Transverse colon (tissue), 4 donors: ENCODE measurements around the gene FLAD1. TPM values are rescaled to one million over a fixed set of nuclear protein-coding genes. Genes with fewer than 3 reads are reported as not detected.

Experiments
- DNase-seq: peaks from one replicate; pipeline ENCODE4 v3.0.0-alpha.2; 2019
- H3K27ac ChIP-seq, 4 donors: fragments of 200-600 bp; sonication (generic); 2 replicates each; pipeline ENCODE4 v1.5.1; 2016 to 2018; ENCODE audit warnings: inconsistent platforms in 4 of 4
- H3K27me3 ChIP-seq: fragments of 200-600 bp; sonication (generic); 2 replicates; pipeline ENCODE4 v1.5.1; 2017; ENCODE audit warnings: inconsistent platforms
- H3K36me3 ChIP-seq, 4 donors: fragments of 200-600 bp; sonication (generic); 2 replicates each; pipeline ENCODE4 v1.5.1; 2017 to 2019; ENCODE audit warnings: inconsistent platforms in 4 of 4
- H3K4me1 ChIP-seq, 4 donors: fragments of 200-600 bp; sonication (generic); 2 replicates each; pipeline ENCODE4 v1.5.1; 2017 to 2020; ENCODE audit warnings: inconsistent platforms in 4 of 4
- H3K4me3 ChIP-seq, 4 donors: fragments of 200-600 bp; sonication (generic); 1 replicate in 1 of 4; 2 replicates in 3 of 4; pipeline versions ENCODE4 v1.5.1 to v1.6.1; 2017 to 2019; ENCODE audit warnings: inconsistent platforms in 4 of 4
- H3K9me3 ChIP-seq, 2 donors: fragments of 200-600 bp; sonication (generic); 2 replicates each; pipeline ENCODE4 v1.5.1; 2017 to 2019; ENCODE audit warnings: inconsistent platforms in 2 of 2
- EP300 ChIP-seq: sonication (generic); formaldehyde crosslinking; IDR thresholded peaks from one replicate; pipeline ENCODE4 v1.6.1; 2017; ENCODE audit warnings: antibody characterized with exemption, low read depth
- POLR2A ChIP-seq: fragments of 450-650 bp; IDR thresholded peaks from one replicate; pipeline ENCODE4 v1.6.1; 2016; ENCODE audit warnings: antibody characterized with exemption, mild to moderate bottlenecking, moderate library complexity
- POLR2AphosphoS5 ChIP-seq, 3 donors: sonication (generic); formaldehyde crosslinking; IDR thresholded peaks; one replicate each; pipeline ENCODE4 v1.6.1; 2016; ENCODE audit warnings: antibody characterized with exemption in 3 of 3
- WGBS, 2 donors: methylation state at CpG; one replicate each; pipeline ENCODE4 v1.1.5; 2018; ENCODE audit warnings: low coverage in 1 of 2; 5-methylcytosine and 5-hydroxymethylcytosine counted together
- in situ Hi-C, 4 donors: fragments of 200-750 bp; cut with MboI; loops; one replicate each; pipeline versions ENCODE4 v1.15.0 to v1.15.1; 2017; ENCODE audit warnings: low sequenced_read_pairs in 3 of 4, low pct_ligation_motif_present in 1 of 4, low pct_unique_long_range_greater_than_20kb in 1 of 4
- intact Hi-C: fragments of 100-400 bp; cut with DNase I; formaldehyde crosslinking; loops from one replicate; pipeline ENCODE4 v1.15.1; 2023; ENCODE audit warnings: low total_unique reads
- total RNA-seq, 4 donors: library from RNA; depleted of rRNA; stranded (reverse); fragments of >200 nt; gene quantifications; one replicate each; pipeline ENCODE4 v1.1.0, GENCODE V29; 2016
- TF ChIP-seq, protein P1 (sequence below), 5 experiments: fragments of 200-600 bp in 3 of 5; fragments of 450-650 bp in 2 of 5; sonication (generic) in 3 of 5; IDR thresholded peaks; 1 replicate in 2 of 5; 2 replicates in 3 of 5; pipeline ENCODE4 v1.5.1; 2016 to 2017; ENCODE audit warnings: antibody characterized with exemption in 5 of 5, inconsistent platforms in 3 of 5, mild to moderate bottlenecking in 2 of 5, moderate library complexity in 1 of 5

The FLAD1 gene
- total RNA-seq, 4 donors from 2014 or later = 32.7 to 42.4 (median 36.0) TPM

DNA sequence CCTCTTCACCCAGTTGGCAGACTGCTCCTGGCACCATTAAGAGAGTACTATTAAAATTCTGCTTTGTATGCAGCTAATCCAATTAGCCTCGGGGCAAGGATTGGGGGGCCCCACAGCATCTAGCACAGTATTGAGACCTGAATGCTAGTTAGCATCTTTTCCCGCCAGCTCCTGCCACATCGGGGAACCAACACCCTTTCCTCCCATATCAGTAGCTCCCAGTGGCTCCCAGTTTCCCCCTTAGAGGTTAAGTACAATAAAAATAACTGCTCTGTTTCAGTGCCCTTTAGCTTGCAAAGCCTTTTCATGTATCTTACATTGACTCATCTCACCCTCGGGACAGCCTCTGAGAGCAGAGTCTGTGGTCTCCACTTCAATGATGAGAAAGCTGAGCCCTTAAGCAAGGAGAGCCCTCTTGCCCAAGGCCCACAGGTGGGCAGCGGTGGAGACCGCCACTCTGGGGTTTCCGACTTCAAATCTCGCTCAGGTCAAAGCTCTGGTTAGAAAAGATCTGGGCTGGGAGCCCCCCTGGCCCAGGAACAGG is 42.4 kb upstream of the FLAD1 start:
- intact Hi-C loops = no loop called here
- no peak for DNase-seq
- Histone ChIP-seq H3K4me3 (no peak overlapping the region), H3K27me3 (no peaks in the 10 kb centered on the region), H3K4me1 (peaks cover 19 to 55% (median 38%) of the 10 kb centered on the region in 4 donors), H3K9me3 (no peaks in the 10 kb centered on the region), H3K36me3 (no peaks in the 10 kb centered on the region), H3K27ac (no peak overlapping the region)
- TF ChIP-seq POLR2A (no peak), POLR2AphosphoS5 (IDR thresholded peaks at IDR 0.05) (no peak), EP300 (no peak)
- TF ChIP-seq, protein P1, sequence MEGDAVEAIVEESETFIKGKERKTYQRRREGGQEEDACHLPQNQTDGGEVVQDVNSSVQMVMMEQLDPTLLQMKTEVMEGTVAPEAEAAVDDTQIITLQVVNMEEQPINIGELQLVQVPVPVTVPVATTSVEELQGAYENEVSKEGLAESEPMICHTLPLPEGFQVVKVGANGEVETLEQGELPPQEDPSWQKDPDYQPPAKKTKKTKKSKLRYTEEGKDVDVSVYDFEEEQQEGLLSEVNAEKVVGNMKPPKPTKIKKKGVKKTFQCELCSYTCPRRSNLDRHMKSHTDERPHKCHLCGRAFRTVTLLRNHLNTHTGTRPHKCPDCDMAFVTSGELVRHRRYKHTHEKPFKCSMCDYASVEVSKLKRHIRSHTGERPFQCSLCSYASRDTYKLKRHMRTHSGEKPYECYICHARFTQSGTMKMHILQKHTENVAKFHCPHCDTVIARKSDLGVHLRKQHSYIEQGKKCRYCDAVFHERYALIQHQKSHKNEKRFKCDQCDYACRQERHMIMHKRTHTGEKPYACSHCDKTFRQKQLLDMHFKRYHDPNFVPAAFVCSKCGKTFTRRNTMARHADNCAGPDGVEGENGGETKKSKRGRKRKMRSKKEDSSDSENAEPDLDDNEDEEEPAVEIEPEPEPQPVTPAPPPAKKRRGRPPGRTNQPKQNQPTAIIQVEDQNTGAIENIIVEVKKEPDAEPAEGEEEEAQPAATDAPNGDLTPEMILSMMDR (IDR thresholded peaks at IDR 0.05) = no peak
- in situ Hi-C loops = no loop called here
- WGBS, 2 donors = 68 to 76% methylated on average over 7 to 8 of the region's 8 CpGs

DNA sequence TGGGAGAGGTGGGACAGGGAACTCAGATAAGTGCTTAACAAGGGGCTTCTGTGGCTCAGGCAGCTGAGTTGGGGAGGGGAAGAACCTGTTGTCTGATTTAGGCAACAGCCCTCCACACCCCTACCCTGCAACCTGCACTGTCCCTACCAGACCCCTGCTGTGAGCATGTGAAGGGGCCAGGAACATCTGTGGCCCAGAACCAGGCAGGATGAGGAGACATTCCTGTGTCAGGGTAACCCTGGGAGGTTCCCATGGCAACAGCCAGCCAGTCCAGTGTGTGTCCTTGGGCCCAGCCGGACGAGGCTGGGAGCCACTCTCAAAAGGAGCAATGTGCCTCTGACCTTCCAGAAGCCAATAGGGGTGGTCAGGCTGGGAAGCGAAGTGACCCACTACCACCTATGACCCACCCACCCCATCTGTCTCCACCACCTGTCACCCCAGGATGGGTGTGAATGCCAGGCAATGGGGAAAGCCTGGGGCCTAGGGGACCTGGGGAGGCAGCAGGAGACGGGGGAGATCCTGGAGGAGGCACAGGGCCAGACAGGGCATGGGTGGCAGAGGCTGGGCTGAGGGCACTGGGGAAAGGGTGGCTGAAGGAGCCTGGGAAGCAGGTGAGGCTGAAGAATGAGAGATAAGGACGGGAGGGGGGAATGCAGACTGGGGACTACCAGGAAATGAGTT is 41.7 kb upstream of the FLAD1 start:
- in situ Hi-C loops = no loop called here
- Histone ChIP-seq H3K36me3 (no peaks in the 10 kb centered on the region), H3K27me3 (no peaks in the 10 kb centered on the region), H3K27ac (peak overlapping the region in 3 of 4 donors; percentile 52 to 64 (median 62)), H3K4me1 (peaks cover 19 to 50% (median 33%) of the 10 kb centered on the region in 4 donors), H3K4me3 (no peak overlapping the region), H3K9me3 (no peaks in the 10 kb centered on the region)
- TF ChIP-seq EP300 (no peak), POLR2A (no peak), POLR2AphosphoS5 (IDR thresholded peaks at IDR 0.05) (no peak)
- TF ChIP-seq, protein P1 (IDR thresholded peaks at IDR 0.05) = no peak
- 50 to 64% methylated on average over 1 to 5 of the region's 5 CpGs for WGBS, 2 donors
- intact Hi-C loops = no loop called here
- no peak for DNase-seq

DNA sequence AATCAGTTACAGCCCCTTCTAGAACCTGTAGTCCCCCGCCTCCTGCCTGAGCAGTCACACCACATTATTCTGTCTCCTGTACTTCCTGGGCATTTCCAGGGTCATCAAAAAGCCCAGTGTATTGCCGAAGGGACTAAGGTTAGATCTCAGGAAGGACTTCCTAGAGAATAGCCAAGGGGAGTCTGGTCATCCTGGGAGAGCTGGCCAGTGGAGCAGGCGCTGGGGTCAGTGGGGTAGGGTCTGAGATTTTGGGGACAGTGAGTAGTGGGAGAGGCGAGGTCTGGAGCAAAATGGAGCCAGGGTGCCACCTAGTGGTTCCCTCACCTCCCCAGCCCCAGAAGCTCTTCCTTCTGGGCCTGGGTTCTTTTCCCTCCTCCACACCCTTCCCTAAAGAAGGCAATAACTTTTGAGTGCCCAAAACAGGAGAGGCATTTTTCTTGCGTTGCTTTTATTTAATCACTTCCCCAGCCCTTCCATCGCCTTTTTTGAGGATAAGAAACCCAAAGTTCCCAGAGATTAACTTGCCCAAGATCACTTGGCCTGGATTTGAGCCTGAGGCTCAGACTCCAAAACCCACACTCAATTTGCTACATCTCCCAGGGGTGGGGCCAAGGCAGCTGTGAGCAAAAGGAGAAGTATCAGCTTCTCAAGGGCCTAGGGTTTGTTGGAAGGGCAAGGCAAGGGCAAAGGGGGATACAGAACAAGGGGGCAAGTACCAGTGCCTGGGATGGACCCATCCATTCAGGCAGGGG is 39.3 kb upstream of the FLAD1 start:
- Histone ChIP-seq H3K4me3 (no peak overlapping the region), H3K9me3 (no peaks in the 10 kb centered on the region), H3K27ac (peak overlapping the region; percentile 23 to 78 (median 54)), H3K27me3 (no peaks in the 10 kb centered on the region), H3K36me3 (peaks cover 0 to 10% (median 3%) of the 10 kb centered on the region in 4 donors), H3K4me1 (peaks cover 9 to 40% (median 23%) of the 10 kb centered on the region in 4 donors)
- TF ChIP-seq POLR2A (no peak), EP300 (no peak), POLR2AphosphoS5 (IDR thresholded peaks at IDR 0.05) (no peak)
- TF ChIP-seq, protein P1 (IDR thresholded peaks at IDR 0.05) = peak; percentile 69 to 78 (median 71)
- 30 to 47% methylated on average over 2 to 6 of the region's 6 CpGs for WGBS, 2 donors
- intact Hi-C loops = no loop called here
- in situ Hi-C loops = no loop called here
- peak; percentile 56 for DNase-seq
